ENCODE measurements around the gene UTP15.

DNA sequence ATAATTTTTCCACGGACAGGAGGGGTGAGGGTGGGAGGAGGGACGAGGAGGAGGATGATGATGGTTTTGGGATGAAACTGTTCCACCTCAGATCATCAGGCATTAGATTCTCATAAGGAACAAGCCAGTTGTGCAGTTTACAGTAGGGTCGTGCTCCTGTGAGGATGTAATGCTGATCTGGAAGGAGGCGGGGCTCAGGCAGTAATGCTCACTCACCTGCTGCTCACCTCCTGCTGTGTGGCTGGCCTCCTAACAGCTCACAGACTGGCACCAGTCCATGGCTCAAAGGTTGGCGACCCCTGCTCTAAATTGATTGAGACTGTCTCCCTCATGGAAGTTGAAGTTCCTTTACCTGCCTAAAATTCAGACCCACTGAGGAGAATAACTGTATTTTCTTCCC lies 33.3 kb upstream of the UTP15 start:
- TF ChIP-seq, protein P1, sequence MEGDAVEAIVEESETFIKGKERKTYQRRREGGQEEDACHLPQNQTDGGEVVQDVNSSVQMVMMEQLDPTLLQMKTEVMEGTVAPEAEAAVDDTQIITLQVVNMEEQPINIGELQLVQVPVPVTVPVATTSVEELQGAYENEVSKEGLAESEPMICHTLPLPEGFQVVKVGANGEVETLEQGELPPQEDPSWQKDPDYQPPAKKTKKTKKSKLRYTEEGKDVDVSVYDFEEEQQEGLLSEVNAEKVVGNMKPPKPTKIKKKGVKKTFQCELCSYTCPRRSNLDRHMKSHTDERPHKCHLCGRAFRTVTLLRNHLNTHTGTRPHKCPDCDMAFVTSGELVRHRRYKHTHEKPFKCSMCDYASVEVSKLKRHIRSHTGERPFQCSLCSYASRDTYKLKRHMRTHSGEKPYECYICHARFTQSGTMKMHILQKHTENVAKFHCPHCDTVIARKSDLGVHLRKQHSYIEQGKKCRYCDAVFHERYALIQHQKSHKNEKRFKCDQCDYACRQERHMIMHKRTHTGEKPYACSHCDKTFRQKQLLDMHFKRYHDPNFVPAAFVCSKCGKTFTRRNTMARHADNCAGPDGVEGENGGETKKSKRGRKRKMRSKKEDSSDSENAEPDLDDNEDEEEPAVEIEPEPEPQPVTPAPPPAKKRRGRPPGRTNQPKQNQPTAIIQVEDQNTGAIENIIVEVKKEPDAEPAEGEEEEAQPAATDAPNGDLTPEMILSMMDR (conservative IDR thresholded peaks at IDR 0.05; ENCODE audit: low read depth in 2 of 2) = no peak
- no peak for TF ChIP-seq JUNB (IDR thresholded peaks at IDR 0.05; ENCODE audit: unreplicated experiment)
- no peak for TF ChIP-seq EZH2phosphoT487 (IDR thresholded peaks at IDR 0.05; ENCODE audit: unreplicated experiment)
- TF ChIP-seq EZH2 (IDR thresholded peaks at IDR 0.05; ENCODE audit: low read depth, unreplicated experiment) = no peak
- TF ChIP-seq, protein P2, sequence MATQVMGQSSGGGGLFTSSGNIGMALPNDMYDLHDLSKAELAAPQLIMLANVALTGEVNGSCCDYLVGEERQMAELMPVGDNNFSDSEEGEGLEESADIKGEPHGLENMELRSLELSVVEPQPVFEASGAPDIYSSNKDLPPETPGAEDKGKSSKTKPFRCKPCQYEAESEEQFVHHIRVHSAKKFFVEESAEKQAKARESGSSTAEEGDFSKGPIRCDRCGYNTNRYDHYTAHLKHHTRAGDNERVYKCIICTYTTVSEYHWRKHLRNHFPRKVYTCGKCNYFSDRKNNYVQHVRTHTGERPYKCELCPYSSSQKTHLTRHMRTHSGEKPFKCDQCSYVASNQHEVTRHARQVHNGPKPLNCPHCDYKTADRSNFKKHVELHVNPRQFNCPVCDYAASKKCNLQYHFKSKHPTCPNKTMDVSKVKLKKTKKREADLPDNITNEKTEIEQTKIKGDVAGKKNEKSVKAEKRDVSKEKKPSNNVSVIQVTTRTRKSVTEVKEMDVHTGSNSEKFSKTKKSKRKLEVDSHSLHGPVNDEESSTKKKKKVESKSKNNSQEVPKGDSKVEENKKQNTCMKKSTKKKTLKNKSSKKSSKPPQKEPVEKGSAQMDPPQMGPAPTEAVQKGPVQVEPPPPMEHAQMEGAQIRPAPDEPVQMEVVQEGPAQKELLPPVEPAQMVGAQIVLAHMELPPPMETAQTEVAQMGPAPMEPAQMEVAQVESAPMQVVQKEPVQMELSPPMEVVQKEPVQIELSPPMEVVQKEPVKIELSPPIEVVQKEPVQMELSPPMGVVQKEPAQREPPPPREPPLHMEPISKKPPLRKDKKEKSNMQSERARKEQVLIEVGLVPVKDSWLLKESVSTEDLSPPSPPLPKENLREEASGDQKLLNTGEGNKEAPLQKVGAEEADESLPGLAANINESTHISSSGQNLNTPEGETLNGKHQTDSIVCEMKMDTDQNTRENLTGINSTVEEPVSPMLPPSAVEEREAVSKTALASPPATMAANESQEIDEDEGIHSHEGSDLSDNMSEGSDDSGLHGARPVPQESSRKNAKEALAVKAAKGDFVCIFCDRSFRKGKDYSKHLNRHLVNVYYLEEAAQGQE (IDR thresholded peaks at IDR 0.05; ENCODE audit: unreplicated experiment) = no peak
- TF ChIP-seq POLR2AphosphoS5 (IDR thresholded peaks at IDR 0.05; ENCODE audit: low read depth) = no peak
- no peak for TF ChIP-seq ZNF331 (CRISPR knock-in tag; IDR thresholded peaks at IDR 0.05; ENCODE audit: low read depth)
- TF ChIP-seq, protein P3, sequence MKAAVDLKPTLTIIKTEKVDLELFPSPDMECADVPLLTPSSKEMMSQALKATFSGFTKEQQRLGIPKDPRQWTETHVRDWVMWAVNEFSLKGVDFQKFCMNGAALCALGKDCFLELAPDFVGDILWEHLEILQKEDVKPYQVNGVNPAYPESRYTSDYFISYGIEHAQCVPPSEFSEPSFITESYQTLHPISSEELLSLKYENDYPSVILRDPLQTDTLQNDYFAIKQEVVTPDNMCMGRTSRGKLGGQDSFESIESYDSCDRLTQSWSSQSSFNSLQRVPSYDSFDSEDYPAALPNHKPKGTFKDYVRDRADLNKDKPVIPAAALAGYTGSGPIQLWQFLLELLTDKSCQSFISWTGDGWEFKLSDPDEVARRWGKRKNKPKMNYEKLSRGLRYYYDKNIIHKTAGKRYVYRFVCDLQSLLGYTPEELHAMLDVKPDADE (IDR thresholded peaks at IDR 0.05) = no peak
- TF ChIP-seq STAT1 (IDR thresholded peaks at IDR 0.05; ENCODE audit: unreplicated experiment) = no peak
- no peak for TF ChIP-seq ZNF114 (CRISPR knock-in tag; IDR thresholded peaks at IDR 0.05)
- TF ChIP-seq NANOG (IDR thresholded peaks at IDR 0.05; ENCODE audit: borderline replicate concordance) = no peak
- no peak for TF ChIP-seq CREB1 (CRISPR knock-in tag; IDR thresholded peaks at IDR 0.05; ENCODE audit: low read depth)

All from GM23338 (cell line).